Keratinocyte (primary cell): ENCODE data around the gene ADAMTS17. TPM values are rescaled to one million over a fixed set of nuclear protein-coding genes. Genes with fewer than 3 reads are reported as not detected.

Experiments
- DNase-seq: peaks from one replicate; pipeline ENCODE4 v3.0.0-alpha.2; 2011; ENCODE audit warnings: low read depth, missing footprints, low spot score
- FAIRE-seq: peaks from 2 replicates; lab custom pipeline; 2011; peaks lifted over from hg19 to GRCh38; lab: Jason Lieb, UNC
- H2AFZ ChIP-seq: 2 replicates; pipeline ENCODE4 v1.6.0; 2012; ENCODE audit warnings: low read length, control low read depth, inconsistent platforms; ENCODE audit not compliant: control insufficient read depth
- H3K27ac ChIP-seq: 2 replicates; pipeline ENCODE4 v1.5.1; 2011; ENCODE audit warnings: low read length; ENCODE audit not compliant: control insufficient read depth, insufficient read depth
- H3K27me3 ChIP-seq: 3 replicates; pipeline ENCODE4 v1.6.0; 2011; ENCODE audit warnings: low read length; ENCODE audit not compliant: control insufficient read depth, insufficient read depth; ENCODE audit errors: extremely low read depth
- H3K36me3 ChIP-seq, 2 experiments: 2 replicates in 1 of 2; 3 replicates in 1 of 2; pipeline ENCODE4 v1.5.1; 2011; ENCODE audit warnings: low read length in 2 of 2, mild to moderate bottlenecking in 1 of 2; ENCODE audit not compliant: control insufficient read depth in 2 of 2, insufficient read depth in 2 of 2; ENCODE audit errors: extremely low read depth in 1 of 2
- H3K4me1 ChIP-seq: 3 replicates; pipeline ENCODE4 v1.5.1; 2011; ENCODE audit warnings: low read length; ENCODE audit not compliant: control insufficient read depth, insufficient read depth; ENCODE audit errors: extremely low read depth
- H3K4me2 ChIP-seq: 3 replicates; pipeline ENCODE4 v1.6.0; 2011; ENCODE audit warnings: low read depth, low read length; ENCODE audit not compliant: control insufficient read depth, insufficient read depth; ENCODE audit errors: extremely low read depth
- H3K4me3 ChIP-seq, 3 experiments: fragments of 200-600 bp in 1 of 3; sonication (generic) in 1 of 3; 2 replicates in 2 of 3; 3 replicates in 1 of 3; pipeline ENCODE4 v1.5.1; 2011 to 2016; ENCODE audit warnings: low read length in 3 of 3, mild to moderate bottlenecking in 3 of 3, control low read depth in 2 of 3, inconsistent platforms in 1 of 3, low read depth in 1 of 3, mixed read lengths in 1 of 3, mixed run types in 1 of 3, moderate library complexity in 1 of 3; ENCODE audit not compliant: control insufficient read depth in 2 of 3, insufficient read depth in 2 of 3; ENCODE audit errors: extremely low read depth in 1 of 3
- H3K79me2 ChIP-seq: 2 replicates; pipeline ENCODE4 v1.6.0; 2012; ENCODE audit warnings: low read length; ENCODE audit not compliant: control insufficient read depth, insufficient read depth
- H3K9ac ChIP-seq: 3 replicates; pipeline ENCODE4 v1.6.0; 2011; ENCODE audit warnings: low read length; ENCODE audit not compliant: control insufficient read depth, insufficient read depth; ENCODE audit errors: extremely low read depth
- H3K9me1 ChIP-seq: 3 replicates; pipeline ENCODE4 v1.6.0; 2011; ENCODE audit warnings: low read length; ENCODE audit not compliant: control insufficient read depth, insufficient read depth; ENCODE audit errors: extremely low read depth
- H3K9me3 ChIP-seq: 2 replicates; pipeline ENCODE4 v1.5.1; 2012; ENCODE audit warnings: low read depth, low read length; ENCODE audit not compliant: control insufficient read depth
- H4K20me1 ChIP-seq: 3 replicates; pipeline ENCODE4 v1.6.0; 2011; ENCODE audit warnings: low read length; ENCODE audit not compliant: control insufficient read depth, insufficient read depth; ENCODE audit errors: extremely low read depth
- EZH2 ChIP-seq: IDR thresholded peaks from one replicate; pipeline ENCODE4 v1.6.1; 2012; ENCODE audit warnings: inconsistent platforms, mild to moderate bottlenecking, low read length, moderate library complexity
- dilution Hi-C: fragments of 300-500 bp; cut with MboI; formaldehyde crosslinking; loops from one replicate; pipeline ENCODE4 v1.7.0; 2020; ENCODE audit warnings: low sequenced_read_pairs; ENCODE audit not compliant: extremely low pct_ligation_motif_present
- polyA plus RNA-seq, 5 experiments: library from polyadenylated mRNA; depleted of rRNA in 3 of 5; stranded (reverse) in 3 of 5; stranded (forward) in 1 of 5; unstranded in 1 of 5; fragments of >200 nt; gene quantifications; 1 replicate in 1 of 5; 2 replicates in 3 of 5; 3 replicates in 1 of 5; pipeline versions ENCODE4 v1.2.1 to v1.2.3, GENCODE V29; 2011 to 2012; ENCODE audit warnings: missing spikeins in 2 of 5, low read depth in 1 of 5, low replicate concordance in 1 of 5
- TF ChIP-seq, protein P1 (sequence below), 3 experiments: IDR thresholded peaks in 1 of 3; conservative IDR thresholded peaks in 1 of 3; optimal IDR thresholded peaks in 1 of 3; 2 replicates in 2 of 3; 3 replicates in 1 of 3; pipeline versions ENCODE3 to v1.5.1; 2011; ENCODE audit warnings: low read length in 3 of 3, mild to moderate bottlenecking in 3 of 3, moderate library complexity in 2 of 3, control low read depth in 1 of 3, inconsistent platforms in 1 of 3; ENCODE audit not compliant: insufficient read depth in 2 of 3; ENCODE audit errors: extremely low read depth in 1 of 3

ADAMTS17 gene
- polyA plus RNA-seq, 1 donor (not counting 4 experiments of a cell fraction or from before 2014, with no cell fraction given): 0.18 TPM

DNA sequence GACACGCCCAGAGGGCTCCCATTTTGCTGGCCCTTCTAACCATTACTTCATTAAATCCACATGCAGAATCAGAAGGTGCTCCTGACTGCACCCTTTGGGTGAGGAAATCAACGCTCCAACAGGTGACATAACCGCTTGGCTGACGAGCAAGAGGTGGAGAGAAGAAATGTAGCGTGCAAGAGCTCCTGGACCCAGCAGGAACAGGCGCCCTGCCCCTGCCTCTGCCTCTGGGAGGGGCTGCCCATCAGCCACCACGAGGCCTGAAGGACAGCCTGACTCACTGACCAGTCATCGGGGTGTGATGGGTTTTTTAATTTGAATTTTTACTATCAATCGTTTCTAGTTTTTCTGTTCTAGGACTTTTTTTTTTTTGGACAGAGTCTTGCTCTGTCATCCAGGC lies 218.2 kb downstream of the ADAMTS17 start:
- TF ChIP-seq EZH2: no peak
- TF ChIP-seq, protein P1, sequence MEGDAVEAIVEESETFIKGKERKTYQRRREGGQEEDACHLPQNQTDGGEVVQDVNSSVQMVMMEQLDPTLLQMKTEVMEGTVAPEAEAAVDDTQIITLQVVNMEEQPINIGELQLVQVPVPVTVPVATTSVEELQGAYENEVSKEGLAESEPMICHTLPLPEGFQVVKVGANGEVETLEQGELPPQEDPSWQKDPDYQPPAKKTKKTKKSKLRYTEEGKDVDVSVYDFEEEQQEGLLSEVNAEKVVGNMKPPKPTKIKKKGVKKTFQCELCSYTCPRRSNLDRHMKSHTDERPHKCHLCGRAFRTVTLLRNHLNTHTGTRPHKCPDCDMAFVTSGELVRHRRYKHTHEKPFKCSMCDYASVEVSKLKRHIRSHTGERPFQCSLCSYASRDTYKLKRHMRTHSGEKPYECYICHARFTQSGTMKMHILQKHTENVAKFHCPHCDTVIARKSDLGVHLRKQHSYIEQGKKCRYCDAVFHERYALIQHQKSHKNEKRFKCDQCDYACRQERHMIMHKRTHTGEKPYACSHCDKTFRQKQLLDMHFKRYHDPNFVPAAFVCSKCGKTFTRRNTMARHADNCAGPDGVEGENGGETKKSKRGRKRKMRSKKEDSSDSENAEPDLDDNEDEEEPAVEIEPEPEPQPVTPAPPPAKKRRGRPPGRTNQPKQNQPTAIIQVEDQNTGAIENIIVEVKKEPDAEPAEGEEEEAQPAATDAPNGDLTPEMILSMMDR (optimal IDR thresholded peaks at IDR 0.05 in 1 of 3, IDR thresholded peaks at IDR 0.05 in 1 of 3, conservative IDR thresholded peaks at IDR 0.05 in 1 of 3; ENCODE audit: extremely low read depth in 1 of 3, insufficient read depth in 2 of 3, low read length in 3 of 3): no peak
- FAIRE-seq (no peak), DNase-seq (no peak)
- Histone ChIP-seq H2AFZ (no peak overlapping the region), H3K9me1 (no peaks in the 10 kb centered on the region), H3K36me3 (no peaks in the 10 kb centered on the region), H3K79me2 (no peaks in the 10 kb centered on the region), H3K4me2 (no peak overlapping the region), H3K4me3 (no peak overlapping the region), H3K27ac (no peak overlapping the region), H4K20me1 (no peaks in the 10 kb centered on the region), H3K4me1 (no peaks in the 10 kb centered on the region), H3K27me3 (peaks cover 4% of the 10 kb centered on the region), H3K9ac (no peak overlapping the region), H3K9me3 (peaks cover 4% of the 10 kb centered on the region)
- dilution Hi-C loops: no loop called here

DNA sequence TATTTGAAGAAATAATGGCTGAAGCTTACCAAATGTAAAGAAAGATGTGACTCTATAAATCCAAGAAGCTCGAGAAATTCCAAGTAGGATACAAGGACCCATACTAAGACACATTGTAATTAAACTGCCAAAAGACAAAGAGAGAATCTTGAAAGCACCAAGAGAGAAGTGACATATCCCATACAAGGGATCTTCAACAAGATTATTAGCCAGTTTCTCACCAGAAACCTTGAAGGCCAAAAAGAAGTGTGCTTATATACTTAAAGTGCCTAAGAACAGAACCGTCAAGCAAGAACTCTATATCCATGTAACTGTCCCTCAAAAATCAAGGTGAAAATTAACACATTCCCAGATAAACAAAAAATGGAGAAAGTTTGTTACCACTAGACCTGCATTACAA lies 220.5 kb downstream of the ADAMTS17 start:
- FAIRE-seq (no peak), DNase-seq (no peak)
- Histone ChIP-seq H3K4me3 (no peak overlapping the region), H2AFZ (no peak overlapping the region), H3K4me1 (no peaks in the 10 kb centered on the region), H3K27me3 (peaks cover 4% of the 10 kb centered on the region), H3K9me1 (no peaks in the 10 kb centered on the region), H3K4me2 (no peak overlapping the region), H3K79me2 (no peaks in the 10 kb centered on the region), H3K27ac (no peak overlapping the region), H3K9me3 (peaks cover 4% of the 10 kb centered on the region), H3K9ac (no peak overlapping the region), H4K20me1 (no peaks in the 10 kb centered on the region), H3K36me3 (no peaks in the 10 kb centered on the region)
- TF ChIP-seq EZH2: no peak
- TF ChIP-seq, protein P1 (optimal IDR thresholded peaks at IDR 0.05 in 1 of 3, IDR thresholded peaks at IDR 0.05 in 1 of 3, conservative IDR thresholded peaks at IDR 0.05 in 1 of 3; ENCODE audit: extremely low read depth in 1 of 3, insufficient read depth in 2 of 3, low read length in 3 of 3): no peak
- dilution Hi-C loops: no loop called here
